Endothelial cell of umbilical vein (primary cell): ENCODE results near the gene ZNF483. TPM values are rescaled to one million over a fixed set of nuclear protein-coding genes. Genes with fewer than 3 reads are reported as not detected.

ENCODE experiments used
- BruUV-seq: library from RNA; stranded (reverse); fragments of 400-500 nt; replicated peaks from 2 replicates; lab custom pipeline; 2021; lab: Mats Ljungman, UMichigan
- CTCF ChIA-PET: fragments of 300-600, 350-600 bp; sonication (Branson Sonifier 250); formaldehyde crosslinking; loops from one replicate; lab custom pipeline; 2021; ENCODE audit warnings: antibody characterized with exemption, inconsistent platforms; lab: Charles Lee
- POLR2A ChIA-PET: fragments of 300-600, 350-600 bp; sonication (Branson Sonifier 250); formaldehyde crosslinking; loops from one replicate; lab custom pipeline; 2021; ENCODE audit warnings: antibody characterized with exemption, inconsistent platforms; lab: Charles Lee
- DNase-seq: peaks from one replicate; pipeline ENCODE4 v3.0.0-alpha.2; 2011; ENCODE audit warnings: low read depth, low spot score
- FAIRE-seq: peaks from 2 replicates; lab custom pipeline; 2011; peaks lifted over from hg19 to GRCh38; lab: Jason Lieb, UNC
- H2AFZ ChIP-seq: 2 replicates; pipeline ENCODE4 v1.6.0; 2012; ENCODE audit warnings: low read depth, low read length, control low read depth, inconsistent platforms
- H3K27ac ChIP-seq: 2 replicates; pipeline ENCODE4 v1.5.1; 2011; ENCODE audit warnings: low read depth, mild to moderate bottlenecking, control low read depth, low read length, moderate library complexity; ENCODE audit not compliant: insufficient read depth
- H3K27me3 ChIP-seq, 2 experiments: 2 replicates each; pipeline versions ENCODE4 v1.6.0 to v1.6.1; 2011; ENCODE audit warnings: low read length in 2 of 2, mixed read lengths in 1 of 2; ENCODE audit not compliant: control insufficient read depth in 2 of 2, insufficient read depth in 2 of 2
- H3K36me3 ChIP-seq, 2 experiments: 2 replicates in 1 of 2; 3 replicates in 1 of 2; pipeline ENCODE4 v1.5.1; 2011; ENCODE audit warnings: low read length in 2 of 2, mild to moderate bottlenecking in 1 of 2, moderate library complexity in 1 of 2; ENCODE audit not compliant: control insufficient read depth in 2 of 2, insufficient read depth in 2 of 2; ENCODE audit errors: extremely low read depth in 1 of 2
- H3K4me1 ChIP-seq: 3 replicates; pipeline ENCODE4 v1.5.1; 2011; ENCODE audit warnings: mild to moderate bottlenecking, low read length; ENCODE audit not compliant: control insufficient read depth, insufficient read depth; ENCODE audit errors: extremely low read depth
- H3K4me2 ChIP-seq: 2 replicates; pipeline ENCODE4 v1.6.1; 2011; ENCODE audit warnings: low read length, control low read depth, mixed read lengths; ENCODE audit not compliant: insufficient read depth
- H3K4me3 ChIP-seq, 3 experiments: fragments of 200-600 bp in 1 of 3; sonication (generic), shearing (Covaris generic) in 1 of 3; replicated peaks in 1 of 3; 2 replicates each; pipeline ENCODE4 v1.5.1; 2011 to 2016; ENCODE audit warnings: control low read depth in 3 of 3, low read length in 3 of 3, mild to moderate bottlenecking in 2 of 3, inconsistent platforms in 1 of 3, low read depth in 1 of 3, moderate library complexity in 1 of 3; ENCODE audit not compliant: insufficient read depth in 1 of 3
- H3K79me2 ChIP-seq: 2 replicates; pipeline ENCODE4 v1.6.0; 2012; ENCODE audit warnings: low read length, inconsistent platforms; ENCODE audit not compliant: control insufficient read depth, insufficient read depth
- H3K9ac ChIP-seq: replicated peaks from 2 replicates; pipeline ENCODE3; 2011; ENCODE audit warnings: low read length, control low read depth; ENCODE audit not compliant: insufficient read depth; ENCODE audit errors: extremely low read depth
- H3K9me1 ChIP-seq: replicated peaks from 3 replicates; pipeline ENCODE4 v1.6.0; 2011; ENCODE audit warnings: mild to moderate bottlenecking, low read length; ENCODE audit not compliant: control insufficient read depth, insufficient read depth; ENCODE audit errors: extremely low read depth
- H3K9me3 ChIP-seq: replicated peaks from 2 replicates; pipeline ENCODE4 v1.5.1; 2012; ENCODE audit warnings: low read length, inconsistent platforms; ENCODE audit not compliant: control insufficient read depth, insufficient read depth
- H4K20me1 ChIP-seq: replicated peaks from 2 replicates; pipeline ENCODE3; 2011; ENCODE audit warnings: mild to moderate bottlenecking, low read length; ENCODE audit not compliant: control insufficient read depth, insufficient read depth; ENCODE audit errors: extremely low read depth
- CTCF ChIP-seq, 2 donors: IDR thresholded peaks; 1 replicate in 1 of 2; 2 replicates in 1 of 2; pipeline ENCODE4 v1.5.1; 2011; ENCODE audit warnings: low read length in 2 of 2, mild to moderate bottlenecking in 2 of 2, moderate library complexity in 2 of 2, control low read depth in 1 of 2, inconsistent platforms in 1 of 2, low read depth in 1 of 2; ENCODE audit not compliant: insufficient read depth in 1 of 2; ENCODE audit errors: extremely low read depth in 1 of 2
- GATA2 ChIP-seq: IDR thresholded peaks from 2 replicates; pipeline ENCODE4 v1.7.0; 2011; ENCODE audit warnings: low read depth, mild to moderate bottlenecking, moderate library complexity, mixed read lengths, low read length; ENCODE audit not compliant: insufficient read length, insufficient read depth
- JUN ChIP-seq: IDR thresholded peaks from 2 replicates; pipeline ENCODE4 v1.6.1; 2011; ENCODE audit warnings: borderline replicate concordance, low read depth; ENCODE audit not compliant: insufficient read length, insufficient read depth
- MAX ChIP-seq: IDR thresholded peaks from 2 replicates; pipeline ENCODE4 v1.6.1; 2011; ENCODE audit not compliant: insufficient read depth, insufficient read length
- MYC ChIP-seq: IDR thresholded peaks from one replicate; pipeline ENCODE4 v1.6.1; 2011; ENCODE audit warnings: mild to moderate bottlenecking, low read depth, low read length
- dilution Hi-C: fragments of 300-500 bp; cut with MboI; formaldehyde crosslinking; loops from one replicate; pipeline ENCODE4 v1.15.0; 2019; ENCODE audit warnings: low sequenced_read_pairs; ENCODE audit not compliant: extremely low pct_ligation_motif_present
- intact Hi-C: fragments of 100-400 bp; cut with micrococcal nuclease; formaldehyde crosslinking; loops from one replicate; pipeline ENCODE4 v1.10.0; 2022
- polyA plus RNA-seq, 4 experiments: library from polyadenylated mRNA; depleted of rRNA in 3 of 4; stranded (reverse) in 3 of 4; unstranded in 1 of 4; fragments of >200 nt; gene quantifications; 2 replicates each; pipeline versions ENCODE4 v1.2.1 to v1.2.3, GENCODE V29; 2011 to 2012; ENCODE audit warnings: missing spikeins in 1 of 4
- total RNA-seq: library from RNA; stranded (reverse); gene quantifications from 2 replicates; pipeline ENCODE4 v1.2.3, GENCODE V29; 2021

The ZNF483 gene
- total and polyA plus RNA-seq, 2 donors (not counting 3 experiments of a cell fraction or from before 2014, with no cell fraction given): 0.23 to 2.0 TPM

- ChIA-PET CTCF (interaction anchor here (0.6 to 1.5 kb wide), 4 partner anchors 10 to 43 kb away, joined by 3 to 6 read pairs (median 3); no protein-coding TSS in a partner anchor), POLR2A (no interaction called here)
- intact Hi-C loops: no loop called here
- no peaks in the 10 kb centered on the region for H3K9me3 ChIP-seq
- no peak overlapping the region for H3K9ac ChIP-seq
- TF ChIP-seq GATA2 (no peak), MYC (no peak), CTCF (IDR thresholded peaks at IDR 0.05; ENCODE audit: extremely low read depth in 1 of 2, insufficient read depth in 1 of 2, low read depth in 1 of 2, low read length in 2 of 2) (no peak), JUN (no peak), MAX (no peak)
- no peak overlapping the region for H3K27ac ChIP-seq
- H3K79me2 ChIP-seq: no peaks in the 10 kb centered on the region
- dilution Hi-C loops: no loop called here
- H3K9me1 ChIP-seq: no peaks in the 10 kb centered on the region
- no TSS peak for BruUV-seq
- no peaks in the 10 kb centered on the region for H3K4me1 ChIP-seq
- peaks cover 37 to 45% of the 10 kb centered on the region in 2 experiments for H3K36me3 ChIP-seq
- H3K4me2 ChIP-seq: no peak overlapping the region
- FAIRE-seq (peak; percentile 18), DNase-seq (no peak)
- no peaks in the 10 kb centered on the region for H4K20me1 ChIP-seq
- no peak overlapping the region for H2AFZ ChIP-seq
- H3K4me3 ChIP-seq: no peak overlapping the region
- no peaks in the 10 kb centered on the region for H3K27me3 ChIP-seq
Measured at GRCh38 chr9:111572950-111573604, 48.1 kb downstream of the ZNF483 start.
